NB4 (cell line): ENCODE measurements around the gene CSF2.

Source experiments
- CTCF ChIP-seq: IDR thresholded peaks from one replicate; pipeline ENCODE4 v1.5.1; 2012; ENCODE audit warnings: low read depth, low read length
- POLR2A ChIP-seq: IDR thresholded peaks from 2 replicates; pipeline ENCODE4 v1.6.1; 2011; ENCODE audit warnings: mild to moderate bottlenecking; ENCODE audit not compliant: insufficient read length; ENCODE audit errors: extremely low read depth

- no peak for TF ChIP-seq CTCF
- no peak for TF ChIP-seq POLR2A
These were observed 15.9 kb upstream of the CSF2 start for GRCh38 chr5:132057498-132058255.
